ENCODE measurements around the gene BEST1.

Gene BEST1

DNA sequence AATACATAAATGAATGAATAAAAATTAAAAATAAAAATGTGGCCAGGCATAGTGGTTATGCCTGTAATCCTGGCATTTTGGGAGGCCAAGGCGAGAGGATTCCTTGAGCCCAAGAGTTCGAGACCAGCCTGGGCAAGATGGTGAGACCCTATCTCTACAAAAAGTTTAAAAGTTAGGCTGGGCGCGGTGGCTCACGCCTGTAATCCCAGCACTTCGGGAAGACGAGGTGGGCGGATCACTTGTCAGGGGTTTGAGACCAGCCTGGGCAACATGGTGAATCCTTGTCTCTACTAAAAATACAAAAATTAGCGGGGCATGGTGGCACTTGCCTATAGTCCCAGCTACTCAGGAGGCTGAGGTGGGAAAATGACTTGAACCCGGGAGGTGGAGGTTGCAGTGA is 9.7 kb upstream of the BEST1 start:
- H3F3A ChIP-seq (ENCODE audit: insufficient read depth, low read length): no peaks in the 10 kb centered on the region
- no peaks in the 10 kb centered on the region for H3K27me3 ChIP-seq (ENCODE audit: insufficient read depth, low read length)
- TF ChIP-seq EZH2 (IDR thresholded peaks at IDR 0.05; ENCODE audit: borderline replicate concordance, low read length): no peak
- TF ChIP-seq, protein P1, sequence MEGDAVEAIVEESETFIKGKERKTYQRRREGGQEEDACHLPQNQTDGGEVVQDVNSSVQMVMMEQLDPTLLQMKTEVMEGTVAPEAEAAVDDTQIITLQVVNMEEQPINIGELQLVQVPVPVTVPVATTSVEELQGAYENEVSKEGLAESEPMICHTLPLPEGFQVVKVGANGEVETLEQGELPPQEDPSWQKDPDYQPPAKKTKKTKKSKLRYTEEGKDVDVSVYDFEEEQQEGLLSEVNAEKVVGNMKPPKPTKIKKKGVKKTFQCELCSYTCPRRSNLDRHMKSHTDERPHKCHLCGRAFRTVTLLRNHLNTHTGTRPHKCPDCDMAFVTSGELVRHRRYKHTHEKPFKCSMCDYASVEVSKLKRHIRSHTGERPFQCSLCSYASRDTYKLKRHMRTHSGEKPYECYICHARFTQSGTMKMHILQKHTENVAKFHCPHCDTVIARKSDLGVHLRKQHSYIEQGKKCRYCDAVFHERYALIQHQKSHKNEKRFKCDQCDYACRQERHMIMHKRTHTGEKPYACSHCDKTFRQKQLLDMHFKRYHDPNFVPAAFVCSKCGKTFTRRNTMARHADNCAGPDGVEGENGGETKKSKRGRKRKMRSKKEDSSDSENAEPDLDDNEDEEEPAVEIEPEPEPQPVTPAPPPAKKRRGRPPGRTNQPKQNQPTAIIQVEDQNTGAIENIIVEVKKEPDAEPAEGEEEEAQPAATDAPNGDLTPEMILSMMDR (IDR thresholded peaks at IDR 0.05; ENCODE audit: low read length): no peak
- no peaks in the 10 kb centered on the region for H4K20me1 ChIP-seq (ENCODE audit: insufficient read depth, low read length)
- H2AFZ ChIP-seq (ENCODE audit: low read length): no peak overlapping the region
- peaks cover 4% of the 10 kb centered on the region; the same call in 1 of the 2 replicates for H3K9me3 ChIP-seq (ENCODE audit: low read length)
- no peak overlapping the region for H3K9ac ChIP-seq (ENCODE audit: low read length)
- no peaks in the 10 kb centered on the region for H3K79me2 ChIP-seq (ENCODE audit: insufficient read depth, low read length)
- no peak overlapping the region for H3K27ac ChIP-seq (ENCODE audit: low read depth, low read length, poor library complexity, severe bottlenecking)
- H3K4me1 ChIP-seq (ENCODE audit: insufficient read depth, low read length, severe bottlenecking): no peaks in the 10 kb centered on the region
- H3K9me2 ChIP-seq (ENCODE audit: low read depth, low read length): no peaks in the 10 kb centered on the region
- no peak overlapping the region for H3K4me2 ChIP-seq (ENCODE audit: low read length)
- H3K4me3 ChIP-seq (ENCODE audit: low read depth, low read length, poor library complexity, severe bottlenecking): no peak overlapping the region
- H3K36me3 ChIP-seq (ENCODE audit: insufficient read depth, low read length): no peaks in the 10 kb centered on the region; the same call in 1 of the 2 replicates

DNA sequence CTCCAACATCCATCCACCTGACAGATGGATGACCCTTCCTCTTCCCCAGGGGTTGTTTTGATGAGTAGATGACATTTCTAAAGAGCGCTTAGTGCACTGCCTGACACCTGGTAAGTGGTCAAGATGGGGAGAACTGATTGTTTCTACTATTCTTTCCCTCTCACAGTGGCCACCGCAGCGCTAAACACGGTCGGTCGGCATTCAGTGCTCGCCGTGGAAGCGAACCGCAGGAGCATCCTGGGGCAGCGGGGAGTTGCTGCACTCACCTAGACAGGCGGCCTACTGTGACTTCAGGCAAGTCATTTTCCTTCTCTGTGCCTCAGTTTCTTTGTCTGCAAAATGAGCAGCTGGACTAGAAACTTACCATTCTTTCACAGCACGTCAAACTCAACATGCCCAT is 5.0 kb upstream of the BEST1 start:
- Histone ChIP-seq H3K27me3 (ENCODE audit: insufficient read depth, low read length) (no peaks in the 10 kb centered on the region), H3K4me1 (ENCODE audit: insufficient read depth, low read length, severe bottlenecking) (no peaks in the 10 kb centered on the region), H4K20me1 (ENCODE audit: insufficient read depth, low read length) (no peaks in the 10 kb centered on the region), H2AFZ (ENCODE audit: low read length) (no peak overlapping the region), H3K27ac (ENCODE audit: low read depth, low read length, poor library complexity, severe bottlenecking) (no peak overlapping the region), H3K4me2 (ENCODE audit: low read length) (no peak overlapping the region), H3K79me2 (ENCODE audit: insufficient read depth, low read length) (no peaks in the 10 kb centered on the region), H3K4me3 (ENCODE audit: low read depth, low read length, poor library complexity, severe bottlenecking) (no peak overlapping the region), H3K36me3 (ENCODE audit: insufficient read depth, low read length) (no peaks in the 10 kb centered on the region), H3K9me3 (ENCODE audit: low read length) (no peaks in the 10 kb centered on the region), H3F3A (ENCODE audit: insufficient read depth, low read length) (no peaks in the 10 kb centered on the region), H3K9ac (ENCODE audit: low read length) (no peak overlapping the region), H3K9me2 (ENCODE audit: low read depth, low read length) (no peaks in the 10 kb centered on the region)
- no peak for TF ChIP-seq EZH2 (IDR thresholded peaks at IDR 0.05; ENCODE audit: borderline replicate concordance, low read length)
- TF ChIP-seq, protein P1 (IDR thresholded peaks at IDR 0.05; ENCODE audit: low read length): no peak

DNA sequence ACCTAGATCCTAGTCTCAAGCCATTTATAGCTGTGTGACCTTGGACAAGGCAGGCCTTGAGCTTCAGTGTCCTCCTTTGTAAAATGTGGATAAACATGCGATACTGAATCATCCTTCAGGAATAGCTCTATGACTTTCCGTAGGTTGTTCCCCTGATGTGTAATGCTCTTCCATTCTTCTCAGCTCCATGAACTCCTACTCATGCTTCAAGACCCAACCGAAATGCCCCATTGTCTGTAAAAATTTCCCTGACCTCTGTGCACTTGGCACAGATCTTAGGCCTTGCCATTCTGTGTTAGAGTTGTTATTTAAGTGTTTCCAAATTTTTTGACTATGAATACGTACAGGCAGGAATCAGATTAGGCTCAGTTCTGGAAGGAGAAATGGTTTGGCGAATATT is 3.3 kb upstream of the BEST1 start:
- Histone ChIP-seq H4K20me1 (ENCODE audit: insufficient read depth, low read length) (no peaks in the 10 kb centered on the region), H3K27ac (ENCODE audit: low read depth, low read length, poor library complexity, severe bottlenecking) (no peak overlapping the region), H2AFZ (ENCODE audit: low read length) (no peak overlapping the region), H3K9me3 (ENCODE audit: low read length) (no peaks in the 10 kb centered on the region), H3K36me3 (ENCODE audit: insufficient read depth, low read length) (no peaks in the 10 kb centered on the region), H3K4me3 (ENCODE audit: low read depth, low read length, poor library complexity, severe bottlenecking) (no peak overlapping the region), H3K4me1 (ENCODE audit: insufficient read depth, low read length, severe bottlenecking) (no peaks in the 10 kb centered on the region), H3K9me2 (ENCODE audit: low read depth, low read length) (no peaks in the 10 kb centered on the region), H3K4me2 (ENCODE audit: low read length) (no peak overlapping the region), H3K79me2 (ENCODE audit: insufficient read depth, low read length) (no peaks in the 10 kb centered on the region), H3F3A (ENCODE audit: insufficient read depth, low read length) (no peaks in the 10 kb centered on the region), H3K27me3 (ENCODE audit: insufficient read depth, low read length) (no peaks in the 10 kb centered on the region), H3K9ac (ENCODE audit: low read length) (no peak overlapping the region)
- TF ChIP-seq, protein P1 (IDR thresholded peaks at IDR 0.05; ENCODE audit: low read length): no peak
- no peak for TF ChIP-seq EZH2 (IDR thresholded peaks at IDR 0.05; ENCODE audit: borderline replicate concordance, low read length)

All from OCI-LY1 (cell line).